Panc1 (cell line): ENCODE results near the gene PEF1. TPM values are rescaled to one million over a fixed set of nuclear protein-coding genes. Genes with fewer than 3 reads are reported as not detected.

Experiments
- ATAC-seq: fragments of 200-7000 bp; cut with Tn5 transposase; 2 replicates; pipeline ENCODE4 v1.9.1; 2020; ENCODE audit warnings: mild to moderate bottlenecking, moderate library complexity
- BruUV-seq: library from RNA; stranded (reverse); fragments of 400-500 nt; replicated peaks from 2 replicates; lab custom pipeline; 2021; lab: Mats Ljungman, UMichigan
- CTCF ChIA-PET: fragments of 300-600 bp; sonication (Branson Sonifier 250); formaldehyde crosslinking; loops from one replicate; lab custom pipeline; 2022; ENCODE audit warnings: antibody characterized with exemption; lab: Charles Lee
- POLR2A ChIA-PET: fragments of 300-600 bp; sonication (Branson Sonifier 250); formaldehyde crosslinking; loops from one replicate; lab custom pipeline; 2022; ENCODE audit warnings: antibody characterized with exemption; lab: Charles Lee
- DNase-seq: peaks from one replicate; pipeline ENCODE4 v3.0.0-alpha.2; 2010; ENCODE audit warnings: low read depth, low spot score
- H3K27ac ChIP-seq: 2 replicates; pipeline ENCODE4 v1.5.1; 2011; ENCODE audit warnings: mild to moderate bottlenecking, low read length, inconsistent platforms
- H3K27me3 ChIP-seq: fragments of 200-500 bp; sonication (Bioruptor generic); 2 replicates; pipeline ENCODE4 v1.6.0; 2014; ENCODE audit warnings: low read length, inconsistent platforms; ENCODE audit not compliant: control insufficient read depth, insufficient read depth
- H3K36me3 ChIP-seq: fragments of 200-500 bp; sonication (Bioruptor generic); 2 replicates; pipeline ENCODE4 v1.5.1; 2014; ENCODE audit warnings: inconsistent platforms, mild to moderate bottlenecking, low read length, moderate library complexity; ENCODE audit not compliant: control insufficient read depth, insufficient read depth
- H3K4me1 ChIP-seq: 2 replicates; pipeline ENCODE4 v1.5.1; 2011; ENCODE audit warnings: inconsistent platforms, mild to moderate bottlenecking, low read length, moderate library complexity; ENCODE audit not compliant: control insufficient read depth, insufficient read depth
- H3K4me3 ChIP-seq, 2 experiments: 2 replicates each; pipeline ENCODE4 v1.5.1; 2011 to 2012; ENCODE audit warnings: low read depth in 2 of 2, low read length in 2 of 2, mild to moderate bottlenecking in 2 of 2, inconsistent platforms in 1 of 2, moderate library complexity in 1 of 2
- H3K9me3 ChIP-seq: fragments of 200-500 bp; sonication (Bioruptor generic); 2 replicates; pipeline ENCODE4 v1.5.1; 2014; ENCODE audit warnings: low read depth, mild to moderate bottlenecking, inconsistent platforms, low read length, moderate library complexity; ENCODE audit not compliant: control insufficient read depth, insufficient read depth
- CTCF ChIP-seq: fragments of 450-650 bp; IDR thresholded peaks from 2 replicates; pipeline ENCODE4 v1.5.1; 2017; ENCODE audit warnings: mild to moderate bottlenecking
- POLR2AphosphoS5 ChIP-seq: IDR thresholded peaks from 2 replicates; pipeline ENCODE4 v1.6.1; 2012; ENCODE audit warnings: mild to moderate bottlenecking, low read depth, low read length, moderate library complexity
- SIN3A ChIP-seq: IDR thresholded peaks from 2 replicates; pipeline ENCODE4 v1.6.1; 2012; ENCODE audit warnings: low read depth, mild to moderate bottlenecking, low read length, moderate library complexity, borderline replicate concordance; ENCODE audit not compliant: insufficient read depth
- TCF7L2 ChIP-seq: IDR thresholded peaks from 2 replicates; pipeline ENCODE4 v1.6.1; 2011; ENCODE audit warnings: mild to moderate bottlenecking, low read depth, low read length, inconsistent platforms
- in situ Hi-C: cut with HindIII; loops from 2 replicates; pipeline ENCODE4 v1.10.0; 2016; ENCODE audit warnings: low sequenced_read_pairs, low pct_unique_long_range_greater_than_20kb
- intact Hi-C: fragments of 100-400 bp; cut with micrococcal nuclease; formaldehyde crosslinking; loops from one replicate; pipeline ENCODE4 v1.10.0; 2022; ENCODE audit not compliant: unreplicated experiment
- total RNA-seq: library from RNA; stranded (reverse); gene quantifications from one replicate; pipeline ENCODE4 v1.2.1, GENCODE V29; 2021; ENCODE audit not compliant: unreplicated experiment
- TF ChIP-seq, protein P1 (sequence below), 2 experiments: IDR thresholded peaks; 2 replicates each; pipeline ENCODE4 v1.6.1; 2011 to 2012; ENCODE audit warnings: low read depth in 2 of 2, control low read depth in 1 of 2, low read length in 1 of 2, mild to moderate bottlenecking in 1 of 2, moderate library complexity in 1 of 2; ENCODE audit not compliant: insufficient read depth in 1 of 2

PEF1 gene
- total RNA-seq, 1 experiment from 2014 or later, result 58.4 TPM

GRCh38 chr1:31625561-31626222, 19.0 kb downstream of the PEF1 start:
- no peaks in the 10 kb centered on the region for H3K27me3 ChIP-seq
- no TSS peak for BruUV-seq
- CTCF ChIA-PET, result interaction anchor here (0.6 kb wide), 1 partner anchor 164 kb away, joined by 3 read pairs; no protein-coding TSS in a partner anchor
- no peak for ATAC-seq
- H3K36me3 ChIP-seq, result no peaks in the 10 kb centered on the region
- no peak overlapping the region for H3K4me3 ChIP-seq
- POLR2A ChIA-PET, result no interaction called here
- TF ChIP-seq CTCF, result no peak
- no peak for TF ChIP-seq POLR2AphosphoS5
- no peak for TF ChIP-seq TCF7L2
- TF ChIP-seq, protein P1, sequence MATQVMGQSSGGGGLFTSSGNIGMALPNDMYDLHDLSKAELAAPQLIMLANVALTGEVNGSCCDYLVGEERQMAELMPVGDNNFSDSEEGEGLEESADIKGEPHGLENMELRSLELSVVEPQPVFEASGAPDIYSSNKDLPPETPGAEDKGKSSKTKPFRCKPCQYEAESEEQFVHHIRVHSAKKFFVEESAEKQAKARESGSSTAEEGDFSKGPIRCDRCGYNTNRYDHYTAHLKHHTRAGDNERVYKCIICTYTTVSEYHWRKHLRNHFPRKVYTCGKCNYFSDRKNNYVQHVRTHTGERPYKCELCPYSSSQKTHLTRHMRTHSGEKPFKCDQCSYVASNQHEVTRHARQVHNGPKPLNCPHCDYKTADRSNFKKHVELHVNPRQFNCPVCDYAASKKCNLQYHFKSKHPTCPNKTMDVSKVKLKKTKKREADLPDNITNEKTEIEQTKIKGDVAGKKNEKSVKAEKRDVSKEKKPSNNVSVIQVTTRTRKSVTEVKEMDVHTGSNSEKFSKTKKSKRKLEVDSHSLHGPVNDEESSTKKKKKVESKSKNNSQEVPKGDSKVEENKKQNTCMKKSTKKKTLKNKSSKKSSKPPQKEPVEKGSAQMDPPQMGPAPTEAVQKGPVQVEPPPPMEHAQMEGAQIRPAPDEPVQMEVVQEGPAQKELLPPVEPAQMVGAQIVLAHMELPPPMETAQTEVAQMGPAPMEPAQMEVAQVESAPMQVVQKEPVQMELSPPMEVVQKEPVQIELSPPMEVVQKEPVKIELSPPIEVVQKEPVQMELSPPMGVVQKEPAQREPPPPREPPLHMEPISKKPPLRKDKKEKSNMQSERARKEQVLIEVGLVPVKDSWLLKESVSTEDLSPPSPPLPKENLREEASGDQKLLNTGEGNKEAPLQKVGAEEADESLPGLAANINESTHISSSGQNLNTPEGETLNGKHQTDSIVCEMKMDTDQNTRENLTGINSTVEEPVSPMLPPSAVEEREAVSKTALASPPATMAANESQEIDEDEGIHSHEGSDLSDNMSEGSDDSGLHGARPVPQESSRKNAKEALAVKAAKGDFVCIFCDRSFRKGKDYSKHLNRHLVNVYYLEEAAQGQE (IDR thresholded peaks at IDR 0.05; ENCODE audit: insufficient read depth in 1 of 2, low read depth in 2 of 2, low read length in 1 of 2), result no peak
- no peak for TF ChIP-seq SIN3A
- no peak overlapping the region for H3K27ac ChIP-seq
- DNase-seq, result no peak
- no peaks in the 10 kb centered on the region for H3K4me1 ChIP-seq
- in situ Hi-C loops, result no loop called here
- H3K9me3 ChIP-seq, result no peaks in the 10 kb centered on the region
- intact Hi-C loops, result no loop called here

DNA sequence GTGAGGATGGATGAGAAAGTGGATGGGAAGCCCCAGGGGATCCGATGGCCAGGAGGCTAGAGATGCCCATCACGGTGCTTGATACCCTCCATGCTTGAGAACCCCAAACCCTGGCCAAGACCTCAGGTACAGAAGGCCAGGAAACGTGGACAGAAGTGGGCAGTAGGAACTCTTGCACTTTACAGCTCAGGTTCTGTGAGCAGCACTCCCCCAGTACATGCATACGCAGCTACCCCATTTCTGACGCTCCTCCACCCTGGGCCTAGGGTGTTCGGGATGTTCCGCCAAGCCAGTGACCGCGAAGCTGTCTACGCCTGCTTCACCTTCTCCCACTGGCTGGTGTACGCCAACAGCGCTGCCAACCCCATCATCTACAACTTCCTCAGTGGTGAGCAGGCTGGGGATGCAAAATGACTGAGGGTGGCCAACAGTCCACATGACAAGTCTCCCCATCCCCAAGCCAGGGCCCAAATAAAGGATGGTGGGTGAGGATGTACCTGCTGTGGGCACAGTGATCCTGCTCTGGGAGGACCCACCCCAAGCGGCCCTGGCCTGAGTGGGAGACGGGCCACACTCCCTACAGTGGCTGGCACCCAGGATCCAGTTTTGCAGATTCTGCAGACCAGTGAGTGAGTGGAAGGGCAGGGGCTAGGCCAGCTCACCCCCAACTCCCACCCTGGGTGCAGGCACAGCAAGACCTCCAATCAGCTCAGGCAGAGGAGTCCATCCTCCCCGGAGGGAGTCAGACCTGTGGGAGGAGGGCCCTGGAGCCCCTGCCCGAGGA, 19.8 kb downstream of the PEF1 start:
- Histone ChIP-seq H3K36me3 (no peaks in the 10 kb centered on the region), H3K9me3 (no peaks in the 10 kb centered on the region), H3K27me3 (no peaks in the 10 kb centered on the region), H3K27ac (no peak overlapping the region), H3K4me1 (no peaks in the 10 kb centered on the region), H3K4me3 (no peak overlapping the region)
- in situ Hi-C loops, result no loop called here
- ATAC-seq (no peak), DNase-seq (no peak)
- intact Hi-C loops, result no loop called here
- POLR2A ChIA-PET, result no interaction called here
- no TSS peak for BruUV-seq
- CTCF ChIA-PET, result no interaction called here
- TF ChIP-seq SIN3A, result no peak
- TF ChIP-seq, protein P1 (IDR thresholded peaks at IDR 0.05; ENCODE audit: insufficient read depth in 1 of 2, low read depth in 2 of 2, low read length in 1 of 2), result no peak
- no peak for TF ChIP-seq CTCF
- no peak for TF ChIP-seq TCF7L2
- TF ChIP-seq POLR2AphosphoS5, result no peak
